Prostate gland (tissue), 2 donors: Measurements from ENCODE around the gene ARAP2.

Experiments used
- POLR2A ChIP-seq: fragments of 450-650 bp; IDR thresholded peaks from one replicate; pipeline ENCODE4 v1.6.1; 2016; ENCODE audit warnings: antibody characterized with exemption, mild to moderate bottlenecking
- TF ChIP-seq, protein P1 (sequence below), 4 experiments: fragments of 200-600 bp in 2 of 4; fragments of 450-650 bp in 2 of 4; sonication (generic) in 2 of 4; IDR thresholded peaks; 1 replicate in 3 of 4; 2 replicates in 1 of 4; pipeline ENCODE4 v1.5.1; 2016 to 2019; ENCODE audit warnings: antibody characterized with exemption in 4 of 4, mild to moderate bottlenecking in 2 of 4, moderate library complexity in 2 of 4

- TF ChIP-seq, protein P1, sequence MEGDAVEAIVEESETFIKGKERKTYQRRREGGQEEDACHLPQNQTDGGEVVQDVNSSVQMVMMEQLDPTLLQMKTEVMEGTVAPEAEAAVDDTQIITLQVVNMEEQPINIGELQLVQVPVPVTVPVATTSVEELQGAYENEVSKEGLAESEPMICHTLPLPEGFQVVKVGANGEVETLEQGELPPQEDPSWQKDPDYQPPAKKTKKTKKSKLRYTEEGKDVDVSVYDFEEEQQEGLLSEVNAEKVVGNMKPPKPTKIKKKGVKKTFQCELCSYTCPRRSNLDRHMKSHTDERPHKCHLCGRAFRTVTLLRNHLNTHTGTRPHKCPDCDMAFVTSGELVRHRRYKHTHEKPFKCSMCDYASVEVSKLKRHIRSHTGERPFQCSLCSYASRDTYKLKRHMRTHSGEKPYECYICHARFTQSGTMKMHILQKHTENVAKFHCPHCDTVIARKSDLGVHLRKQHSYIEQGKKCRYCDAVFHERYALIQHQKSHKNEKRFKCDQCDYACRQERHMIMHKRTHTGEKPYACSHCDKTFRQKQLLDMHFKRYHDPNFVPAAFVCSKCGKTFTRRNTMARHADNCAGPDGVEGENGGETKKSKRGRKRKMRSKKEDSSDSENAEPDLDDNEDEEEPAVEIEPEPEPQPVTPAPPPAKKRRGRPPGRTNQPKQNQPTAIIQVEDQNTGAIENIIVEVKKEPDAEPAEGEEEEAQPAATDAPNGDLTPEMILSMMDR (IDR thresholded peaks at IDR 0.05): no peak
- no peak for TF ChIP-seq POLR2A
These were observed 37.2 kb upstream of the ARAP2 start, which contains the start of gene DTHD1 for GRCh38 chr4:36281384-36282106.
